ENCODE results near the gene PLA2G4A. TPM values are rescaled to one million over a fixed set of nuclear protein-coding genes. Genes with fewer than 3 reads are reported as not detected.

Gene PLA2G4A
- total RNA-seq, 2 experiments from 2014 or later = not detected

DNA sequence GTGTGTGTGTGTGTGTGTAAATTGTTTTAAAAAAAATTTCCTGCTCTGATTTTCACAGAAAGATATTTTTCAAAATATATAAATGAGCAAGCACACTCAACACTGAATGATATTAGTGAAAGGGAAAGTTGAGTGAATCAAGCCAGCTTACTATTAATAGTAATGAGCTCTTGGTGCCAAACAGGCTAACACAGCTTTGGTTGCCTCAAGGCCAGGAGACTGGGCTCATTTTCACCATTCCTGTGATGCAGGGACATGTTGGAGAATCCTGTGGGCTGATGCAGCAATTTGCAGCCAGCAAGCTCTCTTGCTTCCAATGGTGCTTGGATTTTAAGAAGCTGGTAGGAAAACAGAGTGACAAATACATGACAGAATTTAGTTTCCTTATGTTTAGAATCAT lies 30.2 kb downstream of the PLA2G4A start:
- H3K27ac Mint-ChIP-seq = no peak overlapping the region
- Histone ChIP-seq H3K4me1 (ENCODE audit: insufficient read depth, low read length) (no peaks in the 10 kb centered on the region), H3K27me3 (ENCODE audit: control insufficient read depth in 1 of 2, insufficient read depth in 2 of 2, low read length in 2 of 2) (no peaks in the 10 kb centered on the region), H3K4me3 (ENCODE audit: low read length) (no peak overlapping the region), H3K27ac (ENCODE audit: low read depth in 1 of 2, low read length in 2 of 2) (no peak overlapping the region), H3K9me3 (ENCODE audit: control insufficient read depth in 1 of 2, insufficient read depth in 1 of 2, low read length in 2 of 2) (no peaks in the 10 kb centered on the region), H3K36me3 (ENCODE audit: insufficient read depth, low read length) (no peaks in the 10 kb centered on the region)
- intact Hi-C loops (cut with DNase I, micrococcal nuclease) = no loop called here
- CTCF ChIA-PET = no interaction called here
- POLR2A ChIA-PET = no interaction called here
- no peak for TF ChIP-seq CTCF (IDR thresholded peaks at IDR 0.05)
- H3K4me3 Mint-ChIP-seq = no peak overlapping the region
- H3K36me3 Mint-ChIP-seq (ENCODE audit: low read depth) = no peaks in the 10 kb centered on the region
- no peaks in the 10 kb centered on the region for H3K9me3 Mint-ChIP-seq
- no peaks in the 10 kb centered on the region for H3K4me1 Mint-ChIP-seq (ENCODE audit: low read depth)
- no peaks in the 10 kb centered on the region for H3K27me3 Mint-ChIP-seq
- ATAC-seq (ENCODE audit: poor library complexity) (no peak), DNase-seq (no peak)

GRCh38 chr1:186859995-186860394 lies 31.2 kb downstream of the PLA2G4A start:
- Mint-ChIP-seq H3K27me3 (no peaks in the 10 kb centered on the region), H3K36me3 (ENCODE audit: low read depth) (no peaks in the 10 kb centered on the region), H3K9me3 (no peaks in the 10 kb centered on the region), H3K27ac (no peak overlapping the region), H3K4me1 (ENCODE audit: low read depth) (no peaks in the 10 kb centered on the region), H3K4me3 (no peak overlapping the region)
- no peaks in the 10 kb centered on the region for H3K27me3 ChIP-seq (ENCODE audit: control insufficient read depth in 1 of 2, insufficient read depth in 2 of 2, low read length in 2 of 2)
- DNase-seq (no peak), ATAC-seq (ENCODE audit: poor library complexity) (no peak)
- intact Hi-C loops (cut with DNase I, micrococcal nuclease) = no loop called here
- no peak overlapping the region for H3K27ac ChIP-seq (ENCODE audit: low read depth in 1 of 2, low read length in 2 of 2)
- no peaks in the 10 kb centered on the region for H3K36me3 ChIP-seq (ENCODE audit: insufficient read depth, low read length)
- ChIA-PET CTCF (no interaction called here), POLR2A (interaction anchor here (1.0 kb wide), 1 partner anchor 24 kb away, joined by 3 read pairs; no protein-coding TSS in a partner anchor)
- no peaks in the 10 kb centered on the region for H3K4me1 ChIP-seq (ENCODE audit: insufficient read depth, low read length)
- H3K9me3 ChIP-seq (ENCODE audit: control insufficient read depth in 1 of 2, insufficient read depth in 1 of 2, low read length in 2 of 2) = no peaks in the 10 kb centered on the region
- no peak overlapping the region for H3K4me3 ChIP-seq (ENCODE audit: low read length)
- TF ChIP-seq CTCF (IDR thresholded peaks at IDR 0.05) = no peak

DNA sequence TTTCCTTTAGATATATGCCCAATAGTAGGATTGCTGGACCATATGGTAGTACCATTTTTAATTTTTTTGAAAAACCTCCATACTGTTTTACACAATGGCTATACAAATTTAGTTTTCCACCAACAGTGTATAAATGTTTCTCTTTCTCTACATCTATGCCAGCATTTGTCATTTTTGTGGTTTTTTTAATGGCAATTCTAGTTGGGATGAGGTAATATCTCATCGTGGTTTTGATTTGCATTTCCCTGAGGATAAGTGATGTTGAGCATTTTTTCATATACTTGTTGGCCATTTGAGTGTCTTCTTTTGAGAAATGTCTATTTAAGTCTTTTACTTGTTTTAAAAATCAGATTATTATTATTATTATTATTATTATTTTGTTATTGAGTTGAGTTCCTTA lies 35.5 kb downstream of the PLA2G4A start:
- Histone ChIP-seq H3K4me3 (ENCODE audit: low read length) (no peak overlapping the region), H3K9me3 (ENCODE audit: control insufficient read depth in 1 of 2, insufficient read depth in 1 of 2, low read length in 2 of 2) (peaks cover 0 to 4% of the 10 kb centered on the region in 2 experiments), H3K36me3 (ENCODE audit: insufficient read depth, low read length) (no peaks in the 10 kb centered on the region), H3K4me1 (ENCODE audit: insufficient read depth, low read length) (no peaks in the 10 kb centered on the region), H3K27me3 (ENCODE audit: control insufficient read depth in 1 of 2, insufficient read depth in 2 of 2, low read length in 2 of 2) (no peaks in the 10 kb centered on the region), H3K27ac (ENCODE audit: low read depth in 1 of 2, low read length in 2 of 2) (no peak overlapping the region)
- POLR2A ChIA-PET = no interaction called here
- Mint-ChIP-seq H3K4me1 (ENCODE audit: low read depth) (no peaks in the 10 kb centered on the region), H3K4me3 (no peak overlapping the region), H3K27ac (no peak overlapping the region), H3K9me3 (no peaks in the 10 kb centered on the region), H3K27me3 (no peaks in the 10 kb centered on the region), H3K36me3 (ENCODE audit: low read depth) (no peaks in the 10 kb centered on the region)
- CTCF ChIA-PET = no interaction called here
- ATAC-seq (ENCODE audit: poor library complexity) (no peak), DNase-seq (no peak)
- intact Hi-C loops (cut with DNase I, micrococcal nuclease) = no loop called here
- TF ChIP-seq CTCF (IDR thresholded peaks at IDR 0.05) = no peak

Measured in CD4-positive, alpha-beta T cell (primary cell).